Measurements from ENCODE around the gene ZNF750. TPM values are rescaled to one million over a fixed set of nuclear protein-coding genes. Genes with fewer than 3 reads are reported as not detected.

Gene ZNF750
- total and polyA plus RNA-seq, 2 donors (not counting 3 experiments of a cell fraction or from before 2014, with no cell fraction given) = 0.15 to 0.80 TPM

DNA sequence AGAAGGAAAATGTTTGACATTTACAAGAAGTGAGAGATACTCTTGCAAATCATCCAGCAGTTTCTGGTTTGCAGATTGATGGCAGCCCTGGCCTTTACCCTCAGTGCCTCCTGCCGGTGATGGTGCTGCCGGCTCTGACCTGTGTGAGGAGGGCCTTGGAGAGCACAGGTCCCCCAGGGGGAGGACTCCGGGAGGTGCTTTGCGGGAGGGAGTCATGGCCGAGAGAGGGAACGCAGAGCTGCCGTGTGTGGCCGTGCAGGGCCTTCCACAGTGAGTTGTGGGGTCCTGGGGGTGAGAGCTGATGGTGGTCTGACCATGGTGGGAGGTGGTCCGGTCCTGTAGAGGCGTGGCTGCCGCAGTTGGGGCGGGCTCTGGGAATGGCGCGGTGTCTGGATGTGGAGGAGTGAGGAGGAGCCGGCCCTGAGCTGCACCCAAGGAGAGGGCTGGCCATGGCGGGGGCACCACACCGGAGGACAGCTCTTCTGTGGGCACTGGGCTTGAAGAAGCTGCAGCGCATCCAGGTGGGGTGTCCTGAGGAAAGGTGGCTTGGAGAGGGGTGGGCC is 28.0 kb upstream of the ZNF750 start:
- H3K4me1 ChIP-seq (ENCODE audit: control insufficient read depth, extremely low read depth, insufficient read depth, low read length) = peaks cover 27% of the 10 kb centered on the region
- no peak for FAIRE-seq
- no peak for TF ChIP-seq POLR2AphosphoS5 (IDR thresholded peaks at IDR 0.05; ENCODE audit: insufficient read depth, low read depth, low read length)
- TF ChIP-seq, protein P1, sequence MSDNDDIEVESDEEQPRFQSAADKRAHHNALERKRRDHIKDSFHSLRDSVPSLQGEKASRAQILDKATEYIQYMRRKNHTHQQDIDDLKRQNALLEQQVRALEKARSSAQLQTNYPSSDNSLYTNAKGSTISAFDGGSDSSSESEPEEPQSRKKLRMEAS (IDR thresholded peaks at IDR 0.05; ENCODE audit: insufficient read depth, insufficient read length) = no peak
- no peak for TF ChIP-seq POLR2A (IDR thresholded peaks at IDR 0.05; ENCODE audit: low read depth, low read length)
- no peak for TF ChIP-seq MYC (IDR thresholded peaks at IDR 0.05; ENCODE audit: low read depth, low read length)
- no peak for TF ChIP-seq EZH2 (IDR thresholded peaks at IDR 0.05; ENCODE audit: borderline replicate concordance, low read depth, low read length, severe bottlenecking)
- H3K4me2 ChIP-seq (ENCODE audit: insufficient read depth, low read length) = no peak overlapping the region
- no peak overlapping the region for H2AFZ ChIP-seq (ENCODE audit: low read depth, low read length)
- ChIA-PET CTCF (no interaction called here), POLR2A (no interaction called here)
- DNase-seq (ENCODE audit: low read depth, low spot score) = no peak
- peaks cover 47% of the 10 kb centered on the region for H3K79me2 ChIP-seq (ENCODE audit: control insufficient read depth, insufficient read depth, low read length)
- intact Hi-C loops (cut with micrococcal nuclease) (no loop called here), dilution Hi-C loops (cut with MboI; ENCODE audit: extremely low pct_ligation_motif_present, low sequenced_read_pairs) (no loop called here)
- no peak overlapping the region for H3K4me3 ChIP-seq (replicated peaks in 1 of 3; ENCODE audit: insufficient read depth in 1 of 3, low read depth in 1 of 3, low read length in 3 of 3)
- no peaks in the 10 kb centered on the region for H3K9me3 ChIP-seq (replicated peaks; ENCODE audit: control insufficient read depth, insufficient read depth, low read length)
- H3K27me3 ChIP-seq (ENCODE audit: control insufficient read depth in 2 of 2, insufficient read depth in 2 of 2, low read length in 2 of 2) = no peaks in the 10 kb centered on the region
- no peaks in the 10 kb centered on the region for H3K9me1 ChIP-seq (replicated peaks; ENCODE audit: control insufficient read depth, extremely low read depth, insufficient read depth, low read length)
- H4K20me1 ChIP-seq (replicated peaks; ENCODE audit: control insufficient read depth, extremely low read depth, insufficient read depth, low read length) = no peaks in the 10 kb centered on the region
- no peak overlapping the region for H3K9ac ChIP-seq (replicated peaks; ENCODE audit: extremely low read depth, insufficient read depth, low read length)
- no TSS peak for BruUV-seq (replicated peaks)
- H3K36me3 ChIP-seq (ENCODE audit: control insufficient read depth in 2 of 2, extremely low read depth in 1 of 2, insufficient read depth in 2 of 2, low read length in 2 of 2) = peaks cover 3 to 13% of the 10 kb centered on the region in 2 experiments
- H3K27ac ChIP-seq (ENCODE audit: insufficient read depth, low read depth, low read length) = peak overlapping the region; percentile 39

DNA sequence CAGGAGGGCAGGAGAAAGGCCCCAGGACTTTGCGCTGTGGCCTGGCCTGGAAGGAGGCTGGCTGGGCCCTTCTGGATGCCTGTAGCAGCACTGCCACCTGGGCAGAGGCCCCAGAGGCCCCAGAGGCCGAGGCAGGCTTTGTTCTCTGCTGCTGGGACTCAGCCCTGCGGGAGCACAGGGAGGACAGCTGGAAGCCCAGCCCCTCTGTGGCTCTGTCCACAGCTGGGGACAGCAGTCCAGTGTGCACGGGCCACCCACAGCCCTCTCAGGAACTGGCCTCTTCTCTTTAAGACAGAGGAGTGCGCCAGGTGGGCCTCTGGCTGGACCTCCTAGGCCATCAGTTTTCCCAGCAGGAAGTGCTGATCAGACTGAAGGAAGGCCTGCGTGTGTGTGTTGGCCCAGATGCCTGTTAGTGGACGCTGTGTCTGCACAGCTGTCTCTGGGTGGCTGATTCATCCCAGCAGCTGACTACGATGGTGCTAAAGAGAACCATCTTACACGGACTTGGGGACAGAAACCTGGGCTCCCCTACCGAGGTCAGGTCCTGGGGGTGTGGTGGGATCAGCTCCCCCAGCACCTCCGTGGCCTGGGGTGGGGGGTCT is 26.9 kb upstream of the ZNF750 start:
- POLR2A ChIA-PET = no interaction called here
- H3K9ac ChIP-seq (replicated peaks; ENCODE audit: extremely low read depth, insufficient read depth, low read length) = peak overlapping the region; percentile 5
- dilution Hi-C loops (cut with MboI; ENCODE audit: extremely low pct_ligation_motif_present, low sequenced_read_pairs) (no loop called here), intact Hi-C loops (cut with micrococcal nuclease) (no loop called here)
- no peaks in the 10 kb centered on the region for H4K20me1 ChIP-seq (replicated peaks; ENCODE audit: control insufficient read depth, extremely low read depth, insufficient read depth, low read length)
- no peak overlapping the region for H3K4me3 ChIP-seq (replicated peaks in 1 of 3; ENCODE audit: insufficient read depth in 1 of 3, low read depth in 1 of 3, low read length in 3 of 3)
- peaks cover 48% of the 10 kb centered on the region for H3K79me2 ChIP-seq (ENCODE audit: control insufficient read depth, insufficient read depth, low read length)
- H3K4me2 ChIP-seq (ENCODE audit: insufficient read depth, low read length) = no peak overlapping the region
- peaks cover 27% of the 10 kb centered on the region for H3K4me1 ChIP-seq (ENCODE audit: control insufficient read depth, extremely low read depth, insufficient read depth, low read length)
- peaks cover 3 to 6% of the 10 kb centered on the region in 2 experiments for H3K36me3 ChIP-seq (ENCODE audit: control insufficient read depth in 2 of 2, extremely low read depth in 1 of 2, insufficient read depth in 2 of 2, low read length in 2 of 2)
- no peaks in the 10 kb centered on the region for H3K27me3 ChIP-seq (ENCODE audit: control insufficient read depth in 2 of 2, insufficient read depth in 2 of 2, low read length in 2 of 2)
- FAIRE-seq (peak; percentile 94), DNase-seq (ENCODE audit: low read depth, low spot score) (peak; percentile 87)
- peak overlapping the region; percentile 73 for H3K27ac ChIP-seq (ENCODE audit: insufficient read depth, low read depth, low read length)
- H3K9me1 ChIP-seq (replicated peaks; ENCODE audit: control insufficient read depth, extremely low read depth, insufficient read depth, low read length) = no peaks in the 10 kb centered on the region
- TF ChIP-seq FOS (IDR thresholded peaks at IDR 0.05; ENCODE audit: borderline replicate concordance, insufficient read depth, low read length) (peak; percentile 75), JUN (IDR thresholded peaks at IDR 0.05; ENCODE audit: borderline replicate concordance, insufficient read depth, insufficient read length, low read depth) (peak; percentile 28), POLR2AphosphoS5 (IDR thresholded peaks at IDR 0.05; ENCODE audit: insufficient read depth, low read depth, low read length) (peak; percentile 89)
- TF ChIP-seq, protein P1 (IDR thresholded peaks at IDR 0.05; ENCODE audit: insufficient read depth, insufficient read length) = no peak
- no peak overlapping the region for H2AFZ ChIP-seq (ENCODE audit: low read depth, low read length)
- CTCF ChIA-PET = interaction anchor here (1.1 to 1.3 kb wide), 3 partner anchors 9 to 48 kb away, joined by 3 to 6 read pairs (median 5); no protein-coding TSS in a partner anchor
- H3K9me3 ChIP-seq (replicated peaks; ENCODE audit: control insufficient read depth, insufficient read depth, low read length) = no peaks in the 10 kb centered on the region
- no TSS peak for BruUV-seq (replicated peaks)
